GM21423 (cell line): ENCODE data around the gene CCDC175.

ENCODE experiments used
- ATAC-seq: cut with Tn5 transposase; IDR thresholded peaks from one replicate; pipeline ENCODE4 v1.9.1; 2021; ENCODE audit warnings: mild to moderate bottlenecking, moderate library complexity; ENCODE audit not compliant: unreplicated experiment

The CCDC175 gene

DNA sequence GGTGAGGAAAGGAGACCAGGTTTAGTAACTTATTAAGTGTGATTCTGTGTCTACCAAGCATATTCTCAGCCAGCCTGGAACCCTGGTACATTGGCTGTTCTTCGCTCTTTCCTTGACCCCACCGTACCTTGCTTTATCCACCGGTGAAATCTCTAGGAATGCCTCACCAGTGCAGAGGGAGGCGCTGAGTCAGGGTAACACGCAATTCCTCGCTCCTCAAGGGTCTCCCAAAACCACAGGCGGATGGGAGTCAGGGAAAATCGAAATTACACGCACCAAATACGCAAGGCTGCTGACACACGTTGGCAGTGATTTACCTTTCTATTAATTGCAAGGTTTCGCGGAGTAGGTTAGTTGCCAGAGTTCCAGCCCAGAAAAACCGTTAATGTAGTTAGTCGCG lies 93.2 kb downstream of the CCDC175 start:
- ATAC-seq = no peak

DNA sequence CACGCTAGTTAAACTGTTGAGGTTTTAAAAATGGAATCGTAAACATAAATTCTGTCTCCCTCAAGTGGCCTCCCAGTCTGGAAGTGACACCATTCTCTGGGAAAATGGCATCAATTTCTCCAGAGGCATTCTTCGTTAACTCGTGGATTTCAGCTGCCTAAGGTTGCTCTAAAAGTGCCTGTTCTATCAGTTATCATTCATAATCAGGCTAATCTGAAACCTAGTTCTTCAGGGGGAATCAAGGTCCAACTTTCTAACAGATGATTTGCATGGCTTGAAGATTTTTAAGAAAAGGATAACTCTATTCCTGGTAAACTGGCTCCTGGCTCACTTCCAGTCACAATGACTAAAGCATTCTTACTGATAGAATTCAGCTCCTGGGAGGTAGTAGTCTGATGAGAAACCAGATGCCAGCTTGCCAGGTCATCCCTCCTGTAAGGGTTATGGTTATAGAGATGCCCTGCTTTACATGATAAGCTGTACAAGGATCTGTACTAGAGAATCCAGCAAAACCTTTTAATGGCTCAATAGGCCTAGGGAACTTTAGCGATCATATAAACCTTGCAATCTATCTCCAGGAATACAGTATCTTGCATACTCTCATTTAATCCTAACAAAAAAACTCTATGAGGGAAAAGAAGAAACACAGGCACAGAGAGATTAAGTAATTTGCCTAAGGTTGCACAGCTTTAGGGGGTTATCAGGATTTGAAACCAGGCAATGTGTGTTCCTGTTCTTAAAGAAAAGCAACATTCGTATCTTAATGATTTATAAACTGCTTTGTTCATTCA lies 93.9 kb downstream of the CCDC175 start:
- ATAC-seq = no peak

DNA sequence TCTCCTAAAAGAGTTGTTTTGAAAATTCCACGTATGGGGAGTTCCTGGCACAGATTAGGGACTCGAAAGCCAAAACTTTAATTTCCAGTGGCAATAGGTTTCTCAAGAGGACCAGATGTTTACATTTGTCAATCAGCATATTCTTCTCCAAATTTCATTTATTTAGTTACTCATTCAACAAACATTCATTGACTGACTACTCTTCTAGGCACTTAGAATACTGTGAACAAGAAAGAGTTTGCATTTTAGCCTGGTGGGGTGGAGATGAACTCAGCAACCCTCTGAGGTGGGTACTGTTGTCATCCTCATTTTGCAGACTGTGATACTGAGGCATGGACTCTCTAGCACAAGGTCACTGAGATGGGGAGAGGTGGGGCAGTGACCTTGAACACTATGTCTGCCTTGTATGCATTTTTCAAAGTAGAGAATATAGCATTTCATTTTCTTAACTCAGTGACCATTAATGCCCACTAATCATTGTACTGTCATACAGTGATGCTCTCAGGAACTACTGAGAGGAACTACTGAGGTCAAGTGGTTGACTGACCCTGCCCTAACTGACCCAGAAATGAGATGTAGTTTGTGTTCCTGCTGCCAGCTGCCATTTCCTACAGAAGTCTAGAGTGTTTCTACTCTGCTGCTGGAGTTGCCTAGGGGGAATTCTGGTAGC lies 94.6 kb downstream of the CCDC175 start:
- no peak for ATAC-seq

DNA sequence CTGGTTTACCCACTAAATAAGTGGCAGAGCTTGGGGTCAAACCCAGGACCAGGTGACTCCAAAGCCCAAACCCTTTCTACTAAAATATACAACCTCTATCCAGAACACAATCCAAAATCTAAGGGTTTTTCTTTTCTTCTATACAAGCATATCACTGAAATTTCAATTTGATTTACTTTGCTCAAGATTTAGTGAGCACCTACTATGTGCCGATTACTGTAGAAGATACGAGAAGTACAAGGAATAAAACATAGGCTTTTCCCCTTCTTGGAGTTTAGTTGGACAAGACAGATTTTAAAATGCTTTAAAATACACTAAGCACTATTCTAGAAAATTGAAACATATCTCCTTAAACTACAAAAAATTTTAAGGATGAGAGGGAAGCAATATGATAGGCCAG lies 95.2 kb downstream of the CCDC175 start:
- ATAC-seq = no peak

DNA sequence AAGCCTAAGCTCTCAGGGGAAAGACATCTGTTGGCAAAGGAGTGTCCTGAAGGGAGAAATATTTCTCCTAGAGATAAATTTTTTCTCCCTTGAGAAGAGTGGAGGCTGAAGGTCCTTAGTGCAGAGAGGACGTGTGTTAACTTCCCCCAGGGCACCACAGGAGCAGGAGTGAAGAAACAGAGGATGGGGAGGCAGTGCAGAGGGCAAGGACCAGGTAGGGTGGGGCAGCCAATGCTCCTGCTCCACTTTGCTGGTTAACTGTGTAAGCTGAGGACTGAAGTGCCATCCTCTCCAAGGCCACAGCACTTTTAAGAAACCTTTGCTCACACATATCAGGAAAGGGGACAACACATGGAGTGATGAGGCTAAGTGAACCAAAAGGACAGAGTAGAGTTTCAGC lies 96.4 kb downstream of the CCDC175 start:
- no peak for ATAC-seq

DNA sequence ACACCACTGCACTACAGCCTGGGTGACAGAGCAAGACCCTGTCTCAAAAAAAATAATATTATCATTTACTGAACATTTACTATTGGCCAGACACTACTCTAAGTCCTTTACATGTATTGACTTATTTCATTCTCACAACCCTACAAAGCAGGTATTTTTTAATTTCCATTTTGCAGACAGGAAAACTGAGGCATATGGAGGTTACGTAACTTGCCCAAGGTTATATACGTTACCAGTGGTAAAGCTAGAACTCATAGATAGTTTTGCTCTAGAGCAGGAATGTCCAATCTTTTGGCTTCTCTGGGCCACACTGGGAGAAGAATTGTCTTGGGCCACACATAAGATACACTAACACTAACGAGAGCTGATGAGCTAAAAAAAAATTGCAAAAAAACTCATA lies 98.1 kb downstream of the CCDC175 start:
- no peak for ATAC-seq

DNA sequence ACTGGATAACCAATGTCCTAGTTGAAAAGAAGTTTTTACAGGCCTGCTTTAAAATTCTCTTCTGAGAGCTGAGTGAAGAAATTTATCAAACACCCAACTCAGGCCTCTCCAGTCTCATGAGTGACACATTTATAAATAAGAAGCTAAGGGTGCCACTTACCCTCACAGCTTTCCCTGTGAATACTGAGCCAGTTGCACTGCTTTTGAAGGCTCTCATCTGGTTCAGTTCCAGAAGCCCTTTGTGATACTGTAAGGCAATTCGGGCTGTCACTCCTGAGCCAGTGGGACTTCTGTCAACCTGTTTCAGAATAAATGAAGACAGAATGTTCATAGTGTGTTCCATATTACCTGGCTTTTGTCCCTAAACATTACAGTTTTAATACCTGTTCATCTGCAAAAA lies 100.9 kb downstream of the CCDC175 start:
- no peak for ATAC-seq

DNA sequence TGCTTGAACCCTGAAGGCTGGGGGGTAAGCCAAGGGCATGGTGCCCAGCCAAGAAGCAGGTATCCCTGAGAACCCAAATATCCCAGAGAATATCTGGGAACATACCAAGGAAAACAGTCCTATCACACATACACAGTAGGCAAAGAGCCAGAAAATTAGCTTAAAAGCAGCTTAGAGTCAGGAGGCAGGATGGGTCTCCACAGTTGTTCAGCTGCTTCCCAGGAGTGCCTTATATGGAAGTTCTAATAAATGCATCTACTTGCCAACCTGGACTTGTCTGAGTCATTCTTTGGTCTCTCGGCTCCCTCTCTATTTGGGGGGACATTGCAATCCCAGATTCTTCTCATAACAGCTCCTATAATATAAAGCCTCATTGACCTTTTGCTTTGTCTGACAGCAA lies 102.4 kb downstream of the CCDC175 start:
- ATAC-seq = no peak

DNA sequence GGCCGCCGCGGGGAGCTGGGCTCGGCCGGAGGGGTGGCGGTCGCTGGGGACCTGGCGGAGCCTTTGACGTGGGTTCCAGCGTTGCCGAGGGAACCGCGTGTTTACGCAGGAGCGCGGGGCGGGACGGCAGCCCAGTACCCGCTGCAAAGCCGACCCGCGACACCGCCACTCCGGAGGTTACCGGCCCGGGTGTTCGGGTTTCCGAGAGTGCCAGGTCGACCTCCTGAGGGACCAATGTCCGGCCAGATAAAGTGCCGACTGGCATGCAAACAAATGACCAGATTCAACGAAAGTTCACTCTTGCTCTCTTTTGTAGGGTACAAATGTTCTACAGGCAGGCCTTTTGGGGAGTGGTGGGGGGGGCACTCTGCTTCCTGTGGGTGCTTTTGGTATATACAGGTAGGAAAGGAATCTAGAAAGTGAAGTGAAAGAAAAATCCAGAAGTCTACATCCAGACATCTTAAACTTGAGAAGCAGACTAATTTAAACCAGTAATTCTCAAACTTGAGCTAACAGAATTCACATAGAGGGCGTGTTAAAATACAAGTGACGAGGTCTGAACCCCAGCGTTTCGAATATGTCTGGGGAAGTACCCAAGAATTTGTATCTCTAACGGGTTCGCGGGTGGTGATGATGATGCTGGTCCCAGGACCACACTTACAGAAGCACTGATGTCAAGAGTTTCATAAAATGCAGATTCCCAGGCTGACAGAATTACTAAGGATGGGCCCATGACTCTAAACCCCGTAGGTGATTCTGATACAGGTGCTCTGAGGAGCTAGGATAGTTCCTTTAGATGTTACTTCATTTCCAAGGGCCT lies 111.1 kb downstream of the CCDC175 start, which contains the start of gene GPR135:
Gene GPR135, minus strand, starts transcription at position 65 of the 820 bp plus-strand sequence. CDS start 154 bp downstream, outside the sequence.
- ATAC-seq = peak; percentile 30

DNA sequence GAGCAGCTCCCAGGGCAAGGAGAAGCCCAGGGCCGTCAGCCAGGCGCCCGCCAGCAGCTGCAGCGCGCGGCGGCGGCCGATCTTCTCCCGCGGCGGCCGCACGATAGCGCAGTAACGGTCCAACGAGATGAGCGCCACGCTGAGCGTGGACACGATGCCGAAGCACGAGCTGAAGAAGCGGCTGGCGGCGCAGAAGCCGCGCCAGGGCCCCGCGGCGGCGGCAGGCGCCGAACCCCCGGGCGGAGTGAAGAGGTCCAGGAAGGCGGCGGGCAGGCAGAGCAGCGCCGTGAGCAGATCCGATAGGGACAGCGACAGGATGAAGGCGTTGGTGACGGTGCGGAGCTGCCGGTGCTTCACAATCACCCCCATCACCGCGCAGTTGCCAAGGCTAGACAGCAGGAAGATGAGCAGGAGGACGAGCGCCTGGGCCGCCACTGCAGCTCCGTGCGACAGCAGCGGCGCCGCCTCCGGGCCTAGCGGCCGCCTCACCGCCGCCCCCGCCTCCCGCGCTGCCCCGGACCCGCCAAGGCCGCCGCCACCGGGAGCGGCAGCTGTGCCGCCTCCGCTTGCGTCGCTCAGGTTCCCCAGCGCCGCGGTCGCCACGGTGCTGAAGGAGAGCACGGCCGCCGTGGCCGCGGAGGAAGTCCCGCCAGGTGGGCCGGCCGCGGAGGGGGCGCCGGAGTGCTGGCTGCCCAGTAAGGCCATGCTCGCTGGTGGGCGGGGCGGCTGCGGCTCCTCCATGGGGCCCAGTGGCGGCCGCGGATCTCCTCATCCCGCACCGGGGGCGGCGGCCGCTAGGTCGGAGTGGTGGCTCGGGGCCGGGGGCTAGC lies 111.9 kb downstream of the CCDC175 start:
- peak; percentile 73 for ATAC-seq

DNA sequence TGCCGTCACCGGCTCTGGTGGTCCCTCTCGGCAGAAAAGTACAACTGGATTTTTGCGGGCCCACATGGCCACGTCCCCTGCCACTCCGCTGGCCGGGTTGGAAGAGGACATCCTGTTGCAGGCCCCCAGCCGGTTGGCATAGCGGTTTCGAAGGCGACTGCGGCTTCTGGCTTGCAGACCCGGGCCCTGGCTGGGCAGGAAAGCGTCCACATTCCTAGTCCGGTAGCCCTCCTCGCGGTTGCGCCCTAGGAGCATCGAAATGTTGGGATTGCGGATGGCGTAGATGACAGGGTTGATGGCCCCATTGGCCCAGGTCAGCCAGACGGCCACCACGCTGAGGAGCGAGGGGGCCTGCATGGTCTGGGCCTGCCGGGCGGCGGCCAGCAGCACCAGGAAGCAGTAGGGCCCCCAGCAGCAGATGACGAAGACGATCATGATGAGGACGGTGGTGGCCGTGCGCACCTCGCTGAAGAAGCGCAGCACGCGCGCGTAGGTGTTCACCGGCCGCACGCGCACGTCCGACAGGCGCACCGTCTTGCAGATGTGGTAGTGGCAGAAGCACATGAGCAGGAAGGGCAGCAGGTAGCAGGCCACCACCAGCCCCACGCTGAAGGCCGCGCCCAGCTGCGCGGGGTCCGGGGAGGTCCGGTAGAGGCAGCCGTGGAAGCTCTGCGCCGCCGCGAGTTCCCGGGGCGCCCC lies 112.7 kb downstream of the CCDC175 start:
- ATAC-seq = no peak

DNA sequence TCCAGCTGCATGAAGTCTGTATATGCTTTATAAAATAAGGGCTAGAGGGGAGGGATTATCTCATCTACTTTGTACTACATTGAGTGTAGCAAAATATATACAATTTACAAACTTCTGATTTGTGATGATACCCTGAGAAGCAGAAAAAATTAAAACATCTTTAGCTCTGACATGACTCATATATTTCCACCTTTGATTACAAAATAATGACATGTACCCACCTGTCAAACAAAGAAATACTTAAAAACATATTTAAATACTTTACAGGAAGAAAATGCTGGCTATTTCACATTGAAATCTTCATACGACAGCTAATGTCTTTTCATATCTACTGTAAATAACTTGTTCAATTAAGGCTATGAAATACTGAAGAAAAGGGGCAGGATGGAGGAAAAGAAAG lies 114.7 kb downstream of the CCDC175 start:
- no peak for ATAC-seq

DNA sequence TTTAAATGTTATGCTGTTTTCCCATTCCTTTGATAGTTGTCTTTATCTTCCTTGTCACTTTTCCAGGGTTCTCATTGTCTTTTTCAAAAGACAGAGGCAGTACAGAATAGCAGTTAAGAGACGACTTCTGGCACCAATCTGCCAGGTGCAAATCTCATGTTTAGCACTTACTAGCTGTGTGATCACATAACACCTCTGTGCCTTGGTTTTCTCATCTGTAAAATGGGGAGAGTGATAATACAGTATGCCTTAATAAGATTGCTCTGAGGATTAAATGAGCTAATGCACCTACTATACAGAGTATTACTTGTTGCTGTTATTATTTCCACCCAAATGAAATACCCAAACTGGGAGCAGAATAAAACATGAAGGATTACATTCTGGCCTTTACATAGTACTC lies 116.2 kb downstream of the CCDC175 start:
- ATAC-seq = no peak

DNA sequence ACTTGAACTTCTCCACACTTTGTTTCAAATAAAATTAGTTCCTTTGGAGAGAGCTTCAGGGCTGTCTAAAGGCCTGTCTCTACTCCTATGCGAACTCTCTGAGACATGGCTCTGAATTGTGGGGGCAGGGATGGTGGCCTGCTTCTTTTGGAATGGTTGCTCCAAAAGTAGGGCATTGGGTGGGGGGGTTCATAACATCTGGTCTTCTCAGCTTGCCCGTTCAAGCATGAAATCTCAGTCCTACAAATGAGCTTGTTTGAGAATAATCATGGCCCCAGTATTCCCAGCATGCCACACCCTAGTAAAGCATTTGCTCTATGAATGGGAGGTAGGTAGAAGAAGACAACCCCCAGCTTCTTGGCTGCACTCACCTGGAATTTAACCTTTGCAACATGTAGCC lies 118.1 kb downstream of the CCDC175 start:
- ATAC-seq = no peak

DNA sequence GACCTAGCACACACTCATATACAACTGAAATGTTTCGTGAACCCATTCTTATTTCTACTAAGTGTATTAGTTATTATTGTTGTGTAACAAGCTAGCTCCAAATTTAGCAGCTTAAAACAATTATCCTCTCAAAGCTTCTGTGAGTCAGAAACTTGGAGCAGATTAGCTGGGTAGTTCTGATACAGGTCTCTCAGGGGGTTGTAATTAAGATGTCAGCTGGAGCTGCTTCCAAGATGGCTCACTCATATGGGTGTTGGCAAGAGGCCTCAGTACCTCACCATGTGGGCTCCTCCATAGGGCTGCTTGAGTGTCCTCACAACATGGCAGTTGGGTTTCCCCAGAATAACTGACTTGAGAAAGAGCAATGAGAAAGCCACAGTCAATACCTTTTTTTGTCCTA lies 121.2 kb downstream of the CCDC175 start:
- ATAC-seq = no peak
